Measurements from ENCODE around the gene TCN1.
A peak's percentile ranks its signal among the peaks of the same experiment; 100 is the strongest.
"Not testable (repeated sequence)": the region's sequence is repeated elsewhere in the genome, so short reads cannot be mapped to it uniquely, and the experiment has no call there.

Gene TCN1

DNA sequence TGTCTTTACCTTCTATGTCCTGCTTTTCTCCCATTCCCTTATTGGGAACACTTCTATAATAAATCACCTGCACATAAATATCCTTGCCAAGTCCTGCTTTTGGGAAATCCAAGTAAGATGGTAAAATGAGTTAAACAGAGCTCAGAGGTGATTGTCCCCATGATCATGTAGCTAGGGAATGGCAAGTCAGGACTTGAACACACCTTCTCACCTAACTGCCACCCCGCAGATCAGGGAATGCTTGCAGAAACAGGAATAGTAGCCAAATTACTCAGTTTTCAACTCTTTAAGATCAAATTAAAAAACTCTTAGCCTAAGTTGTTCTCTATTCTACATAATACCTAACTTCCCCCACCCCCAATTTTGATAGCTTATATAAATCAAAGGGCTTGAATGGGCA lies 28.3 kb upstream of the TCN1 start:
- no peak for DNase-seq (ENCODE audit: low read depth)
- H3K4me3 ChIP-seq (replicated peaks; ENCODE audit: low read depth, low read length), result no peak overlapping the region
- TF ChIP-seq, protein P1, sequence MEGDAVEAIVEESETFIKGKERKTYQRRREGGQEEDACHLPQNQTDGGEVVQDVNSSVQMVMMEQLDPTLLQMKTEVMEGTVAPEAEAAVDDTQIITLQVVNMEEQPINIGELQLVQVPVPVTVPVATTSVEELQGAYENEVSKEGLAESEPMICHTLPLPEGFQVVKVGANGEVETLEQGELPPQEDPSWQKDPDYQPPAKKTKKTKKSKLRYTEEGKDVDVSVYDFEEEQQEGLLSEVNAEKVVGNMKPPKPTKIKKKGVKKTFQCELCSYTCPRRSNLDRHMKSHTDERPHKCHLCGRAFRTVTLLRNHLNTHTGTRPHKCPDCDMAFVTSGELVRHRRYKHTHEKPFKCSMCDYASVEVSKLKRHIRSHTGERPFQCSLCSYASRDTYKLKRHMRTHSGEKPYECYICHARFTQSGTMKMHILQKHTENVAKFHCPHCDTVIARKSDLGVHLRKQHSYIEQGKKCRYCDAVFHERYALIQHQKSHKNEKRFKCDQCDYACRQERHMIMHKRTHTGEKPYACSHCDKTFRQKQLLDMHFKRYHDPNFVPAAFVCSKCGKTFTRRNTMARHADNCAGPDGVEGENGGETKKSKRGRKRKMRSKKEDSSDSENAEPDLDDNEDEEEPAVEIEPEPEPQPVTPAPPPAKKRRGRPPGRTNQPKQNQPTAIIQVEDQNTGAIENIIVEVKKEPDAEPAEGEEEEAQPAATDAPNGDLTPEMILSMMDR (IDR thresholded peaks at IDR 0.05; ENCODE audit: low read length, missing control alignments), result no peak

DNA sequence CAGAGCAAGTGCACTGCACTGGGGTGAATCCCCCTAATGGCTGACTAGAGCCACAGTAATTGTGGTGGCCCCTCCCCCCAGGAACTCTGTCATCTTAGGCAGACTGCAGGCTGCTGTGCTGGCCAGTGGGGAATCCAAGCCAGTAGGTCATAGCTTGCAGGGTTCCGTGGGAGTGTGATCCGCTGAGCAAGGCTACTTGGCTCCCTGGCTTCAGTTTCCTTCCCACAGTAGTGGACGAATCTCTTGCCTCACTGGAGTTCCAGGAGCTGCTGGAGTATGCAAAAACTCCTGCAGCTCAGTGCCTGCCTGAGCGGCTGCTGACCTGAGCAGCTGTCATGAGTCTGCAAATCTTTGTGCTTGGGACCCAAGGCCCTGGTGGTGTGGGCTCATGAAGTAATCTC lies 25.5 kb upstream of the TCN1 start:
- peak; percentile 66 for DNase-seq (ENCODE audit: low read depth)
- TF ChIP-seq, protein P1 (IDR thresholded peaks at IDR 0.05; ENCODE audit: low read length, missing control alignments), result no peak

DNA sequence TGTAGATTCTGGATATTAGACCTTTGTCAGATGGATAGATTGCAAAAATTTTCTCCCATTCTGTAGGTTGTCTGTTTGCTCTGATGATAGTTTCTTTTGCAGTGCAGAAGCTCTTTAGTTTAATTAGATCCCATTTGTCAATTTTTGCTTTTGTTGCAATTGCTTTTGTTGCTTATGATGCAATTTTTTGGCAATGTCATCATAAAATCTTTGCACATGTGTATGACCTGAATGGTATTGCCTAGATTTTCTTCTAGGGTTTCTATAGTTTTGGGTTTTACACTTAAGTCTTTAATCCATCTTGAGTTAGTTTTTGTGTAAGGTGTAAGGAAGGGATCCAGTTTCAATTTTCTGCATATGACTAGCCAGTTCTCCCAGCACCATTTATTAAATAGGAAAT lies 20.9 kb upstream of the TCN1 start:
- H3K4me3 ChIP-seq (replicated peaks; ENCODE audit: low read depth, low read length); DNase-seq (ENCODE audit: low read depth): not testable (repeated sequence)

More for the DNA sequence above, 25.5 kb upstream of the TCN1 start:
- H3K4me3 ChIP-seq (replicated peaks; ENCODE audit: low read depth, low read length), result no peak overlapping the region

DNA sequence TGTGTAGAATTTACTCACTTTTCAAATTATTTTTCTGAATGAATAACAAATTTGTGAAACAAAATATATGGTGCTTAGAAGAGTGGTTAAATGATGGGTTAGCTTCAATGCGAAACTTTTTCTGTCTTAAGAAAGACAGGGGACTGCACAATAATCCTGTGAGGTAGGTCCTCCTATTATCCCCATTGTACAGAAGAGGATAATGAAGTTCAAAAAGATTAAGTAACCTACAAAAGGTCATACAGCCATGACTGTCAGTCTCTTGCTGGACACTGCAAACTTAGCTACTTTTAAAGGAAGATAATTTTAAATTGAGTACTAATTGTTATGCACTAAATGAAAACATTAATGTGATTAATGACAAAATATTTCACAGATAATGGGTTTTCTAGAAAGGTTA lies 17.3 kb upstream of the TCN1 start:
- DNase-seq (ENCODE audit: low read depth), result no peak
- TF ChIP-seq, protein P1 (IDR thresholded peaks at IDR 0.05; ENCODE audit: low read length, missing control alignments), result no peak
- no peak overlapping the region for H3K4me3 ChIP-seq (replicated peaks; ENCODE audit: low read depth, low read length)

DNA sequence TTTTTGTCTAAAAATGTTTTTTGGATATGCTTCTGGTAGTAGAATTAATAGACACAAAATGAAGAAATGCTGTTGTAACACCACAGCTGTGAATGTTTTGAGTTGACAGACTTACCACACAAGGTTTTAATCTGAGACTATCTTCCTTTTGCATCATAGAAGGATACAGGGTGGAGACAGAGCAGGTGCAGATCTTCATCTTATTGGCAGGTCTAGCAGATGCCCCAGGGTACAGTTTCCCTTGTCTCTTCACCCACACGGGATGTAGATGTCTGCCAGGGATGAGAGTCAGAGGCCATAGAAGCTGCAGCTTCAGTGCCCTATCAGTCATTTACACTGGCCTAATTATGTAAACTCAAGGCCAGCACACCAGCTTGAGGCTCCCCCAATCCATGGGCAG lies 13.3 kb upstream of the TCN1 start:
- TF ChIP-seq, protein P1 (IDR thresholded peaks at IDR 0.05; ENCODE audit: low read length, missing control alignments), result no peak
- H3K4me3 ChIP-seq (replicated peaks; ENCODE audit: low read depth, low read length), result no peak overlapping the region
- DNase-seq (ENCODE audit: low read depth), result no peak

DNA sequence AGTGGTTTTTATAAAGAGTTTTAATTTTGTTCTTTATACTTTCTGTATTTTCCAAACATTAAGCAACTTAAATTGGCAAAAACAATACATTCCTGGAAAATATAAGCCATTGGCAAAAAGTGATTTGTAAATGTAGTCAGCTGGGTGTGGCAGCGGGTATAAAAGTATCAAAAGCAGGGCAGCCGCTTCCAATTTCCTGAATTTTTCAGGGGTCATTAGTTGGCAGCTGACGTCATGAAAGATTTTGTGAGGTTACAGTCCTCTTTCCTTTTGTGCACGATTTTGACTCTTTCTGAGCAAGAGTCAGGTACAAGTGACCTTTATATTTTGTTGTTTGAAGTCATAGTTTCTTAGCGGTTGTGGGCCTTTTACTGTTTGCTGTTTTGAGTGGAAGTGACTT lies 12.3 kb upstream of the TCN1 start, which contains the start of gene OOSP3:
OOSP3 (plus strand) TSS at position 208 of the 400 bp plus-strand sequence; CDS start at position 235, 27 bp downstream.
- no peak within 1 kb of the TSS for H3K4me3 ChIP-seq (replicated peaks; ENCODE audit: low read depth, low read length)
- DNase-seq (ENCODE audit: low read depth), result no peak
- TF ChIP-seq, protein P1 (IDR thresholded peaks at IDR 0.05; ENCODE audit: low read length, missing control alignments), result no peak

DNA sequence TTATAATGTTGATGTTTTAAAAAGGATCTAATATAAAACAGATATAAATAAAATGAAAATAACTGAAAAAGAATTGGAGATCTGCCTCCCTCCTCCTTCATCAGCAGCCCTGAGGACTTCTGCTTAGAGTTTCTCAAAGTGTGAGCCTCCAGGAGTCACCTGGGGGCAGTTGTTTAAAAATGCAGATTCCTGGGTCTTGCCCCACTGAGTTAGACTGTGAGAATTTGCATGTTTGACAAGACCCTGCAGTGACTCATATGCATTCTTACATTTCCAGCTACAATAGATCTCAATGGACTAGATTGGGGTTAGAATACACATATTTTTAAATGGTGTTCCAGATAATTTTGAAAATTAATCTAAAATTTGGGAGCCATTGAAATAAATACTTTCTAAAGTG lies 11.5 kb upstream of the TCN1 start:
- TF ChIP-seq, protein P1 (IDR thresholded peaks at IDR 0.05; ENCODE audit: low read length, missing control alignments), result no peak
- H3K4me3 ChIP-seq (replicated peaks; ENCODE audit: low read depth, low read length), result no peak overlapping the region
- DNase-seq (ENCODE audit: low read depth), result no peak
